GM18526 (cell line): ENCODE results near the gene GAL3ST2.

ENCODE experiments used
- POLR2A ChIP-seq: IDR thresholded peaks from 3 replicates; pipeline ENCODE4 v1.6.1; 2011; ENCODE audit not compliant: insufficient read length; ENCODE audit errors: extremely low read depth

The GAL3ST2 gene

GRCh38 chr2:241744028-241744754, 32.4 kb upstream of the GAL3ST2 start:
- TF ChIP-seq POLR2A, result no peak

GRCh38 chr2:241745276-241745675, 31.3 kb upstream of the GAL3ST2 start:
- no peak for TF ChIP-seq POLR2A

- TF ChIP-seq POLR2A, result no peak
Observed at GRCh38 chr2:241746084-241746483, 30.5 kb upstream of the GAL3ST2 start.

GRCh38 chr2:241748468-241749256, 28.0 kb upstream of the GAL3ST2 start:
- no peak for TF ChIP-seq POLR2A

GRCh38 chr2:241750076-241750840, 26.4 kb upstream of the GAL3ST2 start:
- no peak for TF ChIP-seq POLR2A

GRCh38 chr2:241751152-241751551, 25.5 kb upstream of the GAL3ST2 start:
- TF ChIP-seq POLR2A, result no peak

GRCh38 chr2:241751776-241752175, 24.8 kb upstream of the GAL3ST2 start:
- no peak for TF ChIP-seq POLR2A

GRCh38 chr2:241752253-241752652, 24.4 kb upstream of the GAL3ST2 start:
- no peak for TF ChIP-seq POLR2A

- TF ChIP-seq POLR2A, result no peak
Observed at GRCh38 chr2:241752689-241753276, 23.8 kb upstream of the GAL3ST2 start.

GRCh38 chr2:241753493-241753892, 23.1 kb upstream of the GAL3ST2 start:
- no peak for TF ChIP-seq POLR2A

- TF ChIP-seq POLR2A, result no peak
Observed at GRCh38 chr2:241754042-241754441, 22.6 kb upstream of the GAL3ST2 start.

GRCh38 chr2:241755166-241755565, 21.5 kb upstream of the GAL3ST2 start:
- no peak for TF ChIP-seq POLR2A

- no peak for TF ChIP-seq POLR2A
Observed at GRCh38 chr2:241755777-241756176, 20.8 kb upstream of the GAL3ST2 start.

GRCh38 chr2:241759067-241759807, 17.4 kb upstream of the GAL3ST2 start:
- TF ChIP-seq POLR2A, result no peak
